ENCODE measurements around the gene RING1.

The RING1 gene

DNA sequence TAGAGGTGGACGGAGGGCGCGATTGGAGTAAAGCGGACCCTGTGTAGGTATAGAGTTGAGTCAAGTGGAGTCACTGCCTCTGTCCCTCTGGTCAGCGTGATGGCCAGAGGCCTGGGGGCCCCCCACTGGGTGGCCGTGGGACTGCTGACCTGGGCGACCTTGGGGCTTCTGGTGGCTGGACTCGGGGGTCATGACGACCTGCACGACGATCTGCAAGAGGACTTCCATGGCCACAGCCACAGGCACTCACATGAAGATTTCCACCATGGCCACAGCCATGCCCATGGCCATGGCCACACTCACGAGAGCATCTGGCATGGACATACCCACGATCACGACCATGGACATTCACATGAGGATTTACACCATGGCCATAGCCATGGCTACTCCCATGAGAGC is 7.2 kb upstream of the RING1 start:
- TF ChIP-seq FOXP2 (optimal IDR thresholded peaks at IDR 0.05; ENCODE audit: borderline replicate concordance, extremely low read depth, extremely low read length, insufficient read depth) (no peak), POLR2AphosphoS5 (IDR thresholded peaks at IDR 0.05; ENCODE audit: low read depth, low read length) (no peak), TAF1 (IDR thresholded peaks at IDR 0.05; ENCODE audit: borderline replicate concordance, insufficient read depth, low read length) (no peak), SIN3A (IDR thresholded peaks at IDR 0.05; ENCODE audit: borderline replicate concordance, insufficient read depth, low read length) (no peak)
- TF ChIP-seq, protein P1, sequence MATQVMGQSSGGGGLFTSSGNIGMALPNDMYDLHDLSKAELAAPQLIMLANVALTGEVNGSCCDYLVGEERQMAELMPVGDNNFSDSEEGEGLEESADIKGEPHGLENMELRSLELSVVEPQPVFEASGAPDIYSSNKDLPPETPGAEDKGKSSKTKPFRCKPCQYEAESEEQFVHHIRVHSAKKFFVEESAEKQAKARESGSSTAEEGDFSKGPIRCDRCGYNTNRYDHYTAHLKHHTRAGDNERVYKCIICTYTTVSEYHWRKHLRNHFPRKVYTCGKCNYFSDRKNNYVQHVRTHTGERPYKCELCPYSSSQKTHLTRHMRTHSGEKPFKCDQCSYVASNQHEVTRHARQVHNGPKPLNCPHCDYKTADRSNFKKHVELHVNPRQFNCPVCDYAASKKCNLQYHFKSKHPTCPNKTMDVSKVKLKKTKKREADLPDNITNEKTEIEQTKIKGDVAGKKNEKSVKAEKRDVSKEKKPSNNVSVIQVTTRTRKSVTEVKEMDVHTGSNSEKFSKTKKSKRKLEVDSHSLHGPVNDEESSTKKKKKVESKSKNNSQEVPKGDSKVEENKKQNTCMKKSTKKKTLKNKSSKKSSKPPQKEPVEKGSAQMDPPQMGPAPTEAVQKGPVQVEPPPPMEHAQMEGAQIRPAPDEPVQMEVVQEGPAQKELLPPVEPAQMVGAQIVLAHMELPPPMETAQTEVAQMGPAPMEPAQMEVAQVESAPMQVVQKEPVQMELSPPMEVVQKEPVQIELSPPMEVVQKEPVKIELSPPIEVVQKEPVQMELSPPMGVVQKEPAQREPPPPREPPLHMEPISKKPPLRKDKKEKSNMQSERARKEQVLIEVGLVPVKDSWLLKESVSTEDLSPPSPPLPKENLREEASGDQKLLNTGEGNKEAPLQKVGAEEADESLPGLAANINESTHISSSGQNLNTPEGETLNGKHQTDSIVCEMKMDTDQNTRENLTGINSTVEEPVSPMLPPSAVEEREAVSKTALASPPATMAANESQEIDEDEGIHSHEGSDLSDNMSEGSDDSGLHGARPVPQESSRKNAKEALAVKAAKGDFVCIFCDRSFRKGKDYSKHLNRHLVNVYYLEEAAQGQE (IDR thresholded peaks at IDR 0.05; ENCODE audit: insufficient read depth in 1 of 2, low read depth in 2 of 2, low read length in 2 of 2), result no peak

- TF ChIP-seq FOXP2 (optimal IDR thresholded peaks at IDR 0.05; ENCODE audit: borderline replicate concordance, extremely low read depth, extremely low read length, insufficient read depth) (no peak), SIN3A (IDR thresholded peaks at IDR 0.05; ENCODE audit: borderline replicate concordance, insufficient read depth, low read length) (no peak), TAF1 (IDR thresholded peaks at IDR 0.05; ENCODE audit: borderline replicate concordance, insufficient read depth, low read length) (no peak), POLR2AphosphoS5 (IDR thresholded peaks at IDR 0.05; ENCODE audit: low read depth, low read length) (no peak)
- TF ChIP-seq, protein P1 (IDR thresholded peaks at IDR 0.05; ENCODE audit: insufficient read depth in 1 of 2, low read depth in 2 of 2, low read length in 2 of 2), result no peak
These were observed 6.4 kb upstream of the RING1 start for GRCh38 chr6:33201935-33202334.

DNA sequence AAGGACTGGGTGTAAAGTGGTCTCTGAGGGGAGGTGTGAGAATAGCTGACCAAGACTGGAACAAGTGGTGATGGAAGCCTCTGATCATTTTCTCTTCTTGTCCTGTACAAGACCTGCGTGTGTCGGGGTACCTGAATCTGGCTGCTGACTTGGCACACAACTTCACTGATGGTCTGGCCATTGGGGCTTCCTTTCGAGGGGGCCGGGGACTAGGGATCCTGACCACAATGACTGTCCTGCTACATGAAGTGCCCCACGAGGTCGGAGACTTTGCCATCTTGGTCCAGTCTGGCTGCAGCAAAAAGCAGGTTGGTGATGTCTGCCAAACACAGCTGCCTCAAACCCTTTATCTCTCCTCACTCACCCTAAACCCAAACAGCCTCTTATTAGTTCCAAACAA is 5.5 kb upstream of the RING1 start:
- TF ChIP-seq FOXP2 (optimal IDR thresholded peaks at IDR 0.05; ENCODE audit: borderline replicate concordance, extremely low read depth, extremely low read length, insufficient read depth) (no peak), POLR2AphosphoS5 (IDR thresholded peaks at IDR 0.05; ENCODE audit: low read depth, low read length) (no peak), TAF1 (IDR thresholded peaks at IDR 0.05; ENCODE audit: borderline replicate concordance, insufficient read depth, low read length) (no peak), SIN3A (IDR thresholded peaks at IDR 0.05; ENCODE audit: borderline replicate concordance, insufficient read depth, low read length) (no peak)
- TF ChIP-seq, protein P1 (IDR thresholded peaks at IDR 0.05; ENCODE audit: insufficient read depth in 1 of 2, low read depth in 2 of 2, low read length in 2 of 2), result no peak

DNA sequence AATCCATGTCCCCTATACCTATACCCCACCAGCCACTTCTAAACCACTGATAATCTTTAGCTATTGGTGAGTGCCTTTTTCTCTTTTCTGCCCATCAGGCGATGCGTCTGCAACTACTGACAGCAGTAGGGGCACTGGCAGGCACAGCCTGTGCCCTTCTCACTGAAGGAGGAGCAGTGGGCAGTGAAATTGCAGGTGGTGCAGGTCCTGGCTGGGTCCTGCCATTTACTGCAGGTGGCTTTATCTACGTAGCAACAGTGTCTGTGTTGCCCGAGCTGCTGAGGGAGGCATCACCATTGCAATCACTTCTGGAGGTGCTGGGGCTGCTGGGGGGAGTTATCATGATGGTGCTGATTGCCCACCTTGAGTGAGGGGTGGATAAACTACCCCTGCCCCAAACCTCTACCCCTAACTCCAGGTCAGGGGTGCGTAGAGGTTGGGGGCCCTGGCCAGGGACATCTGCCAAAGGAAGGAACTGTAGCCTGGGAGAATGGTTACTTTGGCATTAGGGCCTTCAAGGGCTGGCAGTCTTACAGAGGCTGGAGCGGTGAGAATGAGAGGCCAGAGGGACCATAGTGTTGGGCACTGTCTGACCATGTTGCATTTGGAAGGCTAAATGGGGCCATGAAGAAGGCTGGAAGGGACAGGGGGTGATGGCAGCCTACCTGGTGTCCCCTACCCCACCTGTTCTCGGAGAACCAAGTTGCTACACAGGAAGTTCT is 4.7 kb upstream of the RING1 start:
- no peak for TF ChIP-seq POLR2AphosphoS5 (IDR thresholded peaks at IDR 0.05; ENCODE audit: low read depth, low read length)
- TF ChIP-seq, protein P1 (IDR thresholded peaks at IDR 0.05; ENCODE audit: insufficient read depth in 1 of 2, low read depth in 2 of 2, low read length in 2 of 2), result no peak

- TF ChIP-seq, protein P1 (IDR thresholded peaks at IDR 0.05; ENCODE audit: insufficient read depth in 1 of 2, low read depth in 2 of 2, low read length in 2 of 2), result no peak
- TF ChIP-seq SIN3A (IDR thresholded peaks at IDR 0.05; ENCODE audit: borderline replicate concordance, insufficient read depth, low read length) (no peak), FOXP2 (optimal IDR thresholded peaks at IDR 0.05; ENCODE audit: borderline replicate concordance, extremely low read depth, extremely low read length, insufficient read depth) (no peak)
These were observed 4.2 kb upstream of the RING1 start for GRCh38 chr6:33204165-33204414.

All from PFSK-1 (cell line).